OCI-LY7 (cell line): Measurements from ENCODE around the gene ARHGEF25. TPM values are rescaled to one million over a fixed set of nuclear protein-coding genes. Genes with fewer than 3 reads are reported as not detected.

Experiments used
- BruUV-seq: library from RNA; stranded (reverse); fragments of 400-500 nt; replicated peaks from 2 replicates; lab custom pipeline; 2021; lab: Mats Ljungman, UMichigan
- CTCF ChIA-PET: fragments of 300-600 bp; sonication (Branson Sonifier 250); formaldehyde crosslinking; loops from one replicate; lab custom pipeline; 2022; ENCODE audit warnings: antibody characterized with exemption; ENCODE audit not compliant: unreplicated experiment; lab: Charles Lee
- POLR2A ChIA-PET: fragments of 300-600 bp; sonication (Branson Sonifier 250); formaldehyde crosslinking; loops from one replicate; lab custom pipeline; 2022; ENCODE audit warnings: antibody characterized with exemption; lab: Charles Lee
- DNase-seq: peaks from one replicate; pipeline ENCODE4 v3.0.0-alpha.2; 2015; ENCODE audit warnings: low spot score
- H2AFZ ChIP-seq: fragments of 200-600 bp; sonication (generic), shearing (Covaris generic); 2 replicates; pipeline ENCODE4 v1.6.1; 2014; ENCODE audit warnings: mild to moderate bottlenecking, antibody characterized with exemption, low read length, moderate library complexity
- H3K27ac ChIP-seq: fragments of 200-600 bp; sonication (generic); 2 replicates; pipeline ENCODE4 v1.5.1; 2014; ENCODE audit warnings: mixed run types, low read depth, mild to moderate bottlenecking, moderate library complexity, low read length, inconsistent platforms; ENCODE audit not compliant: poor library complexity, severe bottlenecking
- H3K36me3 ChIP-seq: fragments of 200-600 bp; sonication (generic); 2 replicates; pipeline ENCODE4 v1.6.1; 2014; ENCODE audit warnings: mild to moderate bottlenecking, antibody characterized with exemption, low read length, moderate library complexity, mixed read lengths; ENCODE audit not compliant: insufficient read depth
- H3K4me1 ChIP-seq: fragments of 200-600 bp; sonication (generic); 2 replicates; pipeline ENCODE4 v1.5.1; 2014; ENCODE audit warnings: mild to moderate bottlenecking, low read length; ENCODE audit not compliant: insufficient read depth, poor library complexity, severe bottlenecking
- H3K4me2 ChIP-seq: fragments of 200-600 bp; sonication (generic); 2 replicates; pipeline ENCODE4 v1.6.1; 2014; ENCODE audit warnings: mild to moderate bottlenecking, low read length
- H3K4me3 ChIP-seq: fragments of 200-600 bp; sonication (generic); 2 replicates; pipeline ENCODE4 v1.5.1; 2014; ENCODE audit warnings: mild to moderate bottlenecking, low read depth, low read length; ENCODE audit not compliant: poor library complexity, severe bottlenecking
- H3K79me2 ChIP-seq: fragments of 200-600 bp; sonication (generic); 2 replicates; pipeline ENCODE4 v1.6.1; 2016; ENCODE audit warnings: low read depth, mild to moderate bottlenecking, low read length, moderate library complexity, mixed read lengths; ENCODE audit not compliant: insufficient read depth
- H3K9me2 ChIP-seq: fragments of 200-600 bp; sonication (generic); 2 replicates; pipeline ENCODE4 v1.6.1; 2016; ENCODE audit warnings: mild to moderate bottlenecking, low read length, mixed read lengths; ENCODE audit not compliant: insufficient read depth
- H3K9me3 ChIP-seq: fragments of 200-600 bp; sonication (generic); 2 replicates; pipeline ENCODE4 v1.6.1; 2014; ENCODE audit warnings: mild to moderate bottlenecking, mixed run types, low read length, mixed read lengths
- H4K20me1 ChIP-seq: fragments of 200-600 bp; sonication (generic); 2 replicates; pipeline ENCODE4 v1.6.1; 2014; ENCODE audit warnings: mild to moderate bottlenecking, antibody characterized with exemption, low read length, moderate library complexity, mixed read lengths; ENCODE audit not compliant: insufficient read depth
- EZH2phosphoT487 ChIP-seq: fragments of 200-600 bp; sonication (generic); IDR thresholded peaks from 2 replicates; pipeline ENCODE4 v1.6.1; 2018; ENCODE audit warnings: low read depth, borderline replicate concordance, mild to moderate bottlenecking, mixed run types, antibody characterized with exemption, low read length, moderate library complexity, mixed read lengths
- intact Hi-C: fragments of 100-400 bp; cut with micrococcal nuclease; formaldehyde crosslinking; loops from one replicate; pipeline ENCODE4 v1.10.0; 2022; ENCODE audit not compliant: unreplicated experiment
- total RNA-seq, 2 experiments: library from RNA; depleted of rRNA in 1 of 2; stranded (reverse); fragments of >200 nt in 1 of 2; shearing (Covaris generic) in 1 of 2; gene quantifications; 2 replicates each; pipeline ENCODE4 v1.2.3, GENCODE V29; 2014 to 2022
- TF ChIP-seq, protein P1 (sequence below): fragments of 200-600 bp; sonication (generic); conservative IDR thresholded peaks from 2 replicates; pipeline ENCODE4 v1.5.1; 2014; ENCODE audit warnings: mild to moderate bottlenecking, antibody characterized with exemption, low read length, moderate library complexity, mixed read lengths

Gene ARHGEF25
- total RNA-seq, 2 experiments from 2014 or later: not detected

DNA sequence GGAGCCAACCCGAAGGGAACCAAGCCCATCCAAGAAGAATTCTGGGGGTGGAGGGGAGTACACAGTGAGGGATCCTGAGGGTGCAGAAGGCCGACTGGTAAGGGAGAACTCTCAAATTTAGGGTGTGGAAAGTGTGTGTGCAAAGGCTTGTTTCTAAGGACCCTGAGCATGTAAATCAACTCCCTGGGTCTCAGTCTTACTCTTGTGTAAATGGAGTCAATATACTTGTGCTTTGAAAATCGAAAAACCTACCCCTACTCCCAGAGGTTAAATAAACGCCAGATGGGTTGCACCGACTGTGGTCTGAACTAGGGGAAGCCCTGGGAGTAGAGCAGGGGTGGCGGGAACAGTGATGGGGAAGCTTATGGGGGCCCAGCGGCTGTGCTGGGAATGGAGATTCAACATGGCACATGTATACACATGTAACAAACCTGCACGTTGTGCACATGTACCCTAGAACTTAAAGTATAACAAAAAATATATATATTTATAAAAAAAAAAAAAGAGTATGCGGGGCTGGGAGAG lies 15.7 kb downstream of the ARHGEF25 start:
- Histone ChIP-seq H3K4me1 (no peaks in the 10 kb centered on the region), H2AFZ (no peak overlapping the region), H3K79me2 (no peaks in the 10 kb centered on the region), H3K9me3 (no peaks in the 10 kb centered on the region), H3K27ac (no peak overlapping the region), H3K4me2 (no peak overlapping the region), H3K4me3 (no peak overlapping the region), H3K9me2 (no peaks in the 10 kb centered on the region), H4K20me1 (no peaks in the 10 kb centered on the region), H3K36me3 (no peaks in the 10 kb centered on the region)
- no TSS peak for BruUV-seq
- POLR2A ChIA-PET: no interaction called here
- no peak for TF ChIP-seq EZH2phosphoT487
- TF ChIP-seq, protein P1, sequence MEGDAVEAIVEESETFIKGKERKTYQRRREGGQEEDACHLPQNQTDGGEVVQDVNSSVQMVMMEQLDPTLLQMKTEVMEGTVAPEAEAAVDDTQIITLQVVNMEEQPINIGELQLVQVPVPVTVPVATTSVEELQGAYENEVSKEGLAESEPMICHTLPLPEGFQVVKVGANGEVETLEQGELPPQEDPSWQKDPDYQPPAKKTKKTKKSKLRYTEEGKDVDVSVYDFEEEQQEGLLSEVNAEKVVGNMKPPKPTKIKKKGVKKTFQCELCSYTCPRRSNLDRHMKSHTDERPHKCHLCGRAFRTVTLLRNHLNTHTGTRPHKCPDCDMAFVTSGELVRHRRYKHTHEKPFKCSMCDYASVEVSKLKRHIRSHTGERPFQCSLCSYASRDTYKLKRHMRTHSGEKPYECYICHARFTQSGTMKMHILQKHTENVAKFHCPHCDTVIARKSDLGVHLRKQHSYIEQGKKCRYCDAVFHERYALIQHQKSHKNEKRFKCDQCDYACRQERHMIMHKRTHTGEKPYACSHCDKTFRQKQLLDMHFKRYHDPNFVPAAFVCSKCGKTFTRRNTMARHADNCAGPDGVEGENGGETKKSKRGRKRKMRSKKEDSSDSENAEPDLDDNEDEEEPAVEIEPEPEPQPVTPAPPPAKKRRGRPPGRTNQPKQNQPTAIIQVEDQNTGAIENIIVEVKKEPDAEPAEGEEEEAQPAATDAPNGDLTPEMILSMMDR: no peak
- intact Hi-C loops: no loop called here
- no peak for DNase-seq
- CTCF ChIA-PET: no interaction called here

DNA sequence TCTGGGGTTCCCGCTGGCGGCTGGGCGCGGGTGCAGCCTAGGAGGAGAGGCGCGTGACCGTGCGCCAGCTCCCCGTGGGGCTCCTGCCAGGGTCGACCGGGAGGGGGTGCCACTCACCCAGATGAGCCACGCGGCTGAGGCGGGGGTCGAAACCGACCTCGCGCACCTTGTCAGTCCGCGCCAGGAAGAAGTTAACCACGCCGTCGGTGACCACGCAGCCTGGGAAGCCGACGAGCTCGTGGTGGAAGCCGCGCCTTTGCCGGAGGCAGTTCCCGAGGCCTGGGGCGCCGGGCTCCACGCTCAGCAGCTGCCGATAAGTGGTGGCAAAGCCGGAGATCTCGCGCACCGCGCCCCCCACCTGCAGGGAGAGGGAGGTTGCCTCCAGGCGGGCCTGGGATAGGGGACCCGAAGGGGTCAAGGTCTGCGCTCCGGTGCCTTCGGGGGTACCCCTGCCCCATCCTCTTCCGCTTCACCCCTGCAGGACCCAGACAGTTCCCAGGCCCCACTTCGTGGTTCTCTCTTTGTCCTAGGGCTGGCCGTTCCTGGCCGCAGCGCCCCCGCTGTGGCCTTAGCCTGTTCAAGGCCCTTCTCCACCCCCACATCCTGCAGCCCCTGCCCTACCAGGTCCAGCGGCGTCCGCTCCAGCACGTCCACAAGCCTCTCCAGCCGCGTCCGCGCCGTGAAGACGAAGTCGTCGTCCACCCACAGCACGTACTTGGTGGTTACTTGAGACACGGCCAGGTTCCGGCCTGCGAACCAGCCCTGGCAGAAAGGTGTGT lies 16.5 kb downstream of the ARHGEF25 start:
- ChIA-PET POLR2A (no interaction called here), CTCF (no interaction called here)
- H3K9me3 ChIP-seq: no peaks in the 10 kb centered on the region
- H3K36me3 ChIP-seq: no peaks in the 10 kb centered on the region
- intact Hi-C loops: no loop called here
- no peaks in the 10 kb centered on the region for H3K4me1 ChIP-seq
- no peak for DNase-seq
- H4K20me1 ChIP-seq: no peaks in the 10 kb centered on the region
- BruUV-seq: no TSS peak
- H3K4me3 ChIP-seq: no peak overlapping the region
- H2AFZ ChIP-seq: no peak overlapping the region
- TF ChIP-seq, protein P1: no peak
- TF ChIP-seq EZH2phosphoT487: no peak
- H3K79me2 ChIP-seq: no peaks in the 10 kb centered on the region
- no peak overlapping the region for H3K27ac ChIP-seq
- no peak overlapping the region for H3K4me2 ChIP-seq
- H3K9me2 ChIP-seq: no peaks in the 10 kb centered on the region
